Measurements from ENCODE around the gene JOSD1.

- TF ChIP-seq CTCF (IDR thresholded peaks at IDR 0.05), result no peak
- no peak for TF ChIP-seq POLR2A (IDR thresholded peaks at IDR 0.05)
These were observed 29.2 kb upstream of the JOSD1 start for GRCh38 chr22:38729946-38730345.
